UCSD-AML1 (cell line): ENCODE results near the gene ACIN1.
"Not testable (repeated sequence)": the region's sequence is repeated elsewhere in the genome, so short reads cannot be mapped to it uniquely, and the experiment has no call there.

Experiments used
- DNase-seq: peaks from one replicate; lab custom pipeline; 2025; ENCODE audit not compliant: unreplicated experiment; lab: John Stamatoyannopoulos, UW

ACIN1 gene

GRCh38 chr14:23021434-23021833 is 73.5 kb downstream of the ACIN1 start:
- no peak for DNase-seq

- no peak for DNase-seq
These were observed 74.5 kb downstream of the ACIN1 start for GRCh38 chr14:23020143-23021128.

GRCh38 chr14:23018107-23018506 is 76.8 kb downstream of the ACIN1 start:
- no peak for DNase-seq

GRCh38 chr14:23017091-23017490 is 77.8 kb downstream of the ACIN1 start:
- DNase-seq = no peak

- no peak for DNase-seq
These were observed 79.3 kb downstream of the ACIN1 start for GRCh38 chr14:23015618-23016017.

- not testable (repeated sequence) for DNase-seq
These were observed 81.2 kb downstream of the ACIN1 start for GRCh38 chr14:23013749-23014054.

GRCh38 chr14:23013054-23013748 is 81.7 kb downstream of the ACIN1 start:
- DNase-seq = no peak

- DNase-seq = peak; percentile 78
These were observed 84.8 kb downstream of the ACIN1 start, which contains the start of gene C14orf93 for GRCh38 chr14:23009939-23010726. Gene C14orf93, minus strand, starts transcription at chr14:23010143. Its CDS starts 11,120 bp downstream, at chr14:22999023.

- DNase-seq = no peak
These were observed 85.4 kb downstream of the ACIN1 start for GRCh38 chr14:23009483-23009938.

GRCh38 chr14:23008831-23009230 is 86.1 kb downstream of the ACIN1 start:
- no peak for DNase-seq
